GM23338 (cell line): ENCODE data around the gene NDUFA7. TPM values are rescaled to one million over a fixed set of nuclear protein-coding genes. Genes with fewer than 3 reads are reported as not detected.
"Not testable (repeated sequence)": the region's sequence is repeated elsewhere in the genome, so short reads cannot be mapped to it uniquely, and the experiment has no call there.

Source experiments
- ATAC-seq: fragments of 200-7000 bp; cut with Tn5 transposase; 3 replicates; pipeline ENCODE4 v1.9.1; 2020
- DNase-seq: peaks from one replicate; pipeline ENCODE4 v3.0.0-alpha.2; 2015; ENCODE audit warnings: low spot score
- H2AFZ ChIP-seq: fragments of 200-600 bp; sonication (generic); 2 replicates; pipeline ENCODE4 v1.8.0; 2016; ENCODE audit warnings: antibody characterized with exemption, mild to moderate bottlenecking, moderate library complexity
- H3F3A ChIP-seq: fragments of 200-600 bp; sonication (generic); replicated peaks from 2 replicates; pipeline ENCODE4 v1.8.0; 2017; ENCODE audit warnings: antibody characterized with exemption, mixed run types, low read depth
- H3K27ac ChIP-seq: fragments of 200-600 bp; sonication (generic); 2 replicates; pipeline ENCODE4 v1.6.1; 2016; ENCODE audit warnings: low read depth
- H3K27me3 ChIP-seq: fragments of 200-600 bp; sonication (generic); 2 replicates; pipeline ENCODE4 v1.8.0; 2016; ENCODE audit warnings: mild to moderate bottlenecking, mixed run types, moderate library complexity; ENCODE audit not compliant: insufficient read depth
- H3K36me3 ChIP-seq: fragments of 200-600 bp; sonication (generic); 2 replicates; pipeline ENCODE4 v1.8.0; 2016; ENCODE audit warnings: mild to moderate bottlenecking; ENCODE audit not compliant: insufficient read depth
- H3K4me1 ChIP-seq: fragments of 200-600 bp; sonication (generic); 2 replicates; pipeline ENCODE4 v1.8.0; 2016; ENCODE audit warnings: mild to moderate bottlenecking, moderate library complexity; ENCODE audit not compliant: insufficient read depth
- H3K4me2 ChIP-seq: fragments of 200-600 bp; sonication (generic); 2 replicates; pipeline ENCODE4 v1.7.1; 2017; ENCODE audit warnings: mixed run types
- H3K4me3 ChIP-seq: fragments of 200-600 bp; sonication (generic); 2 replicates; pipeline ENCODE4 v1.6.1; 2016; ENCODE audit warnings: mixed run types
- H3K79me2 ChIP-seq: fragments of 200-600 bp; sonication (generic); replicated peaks from 2 replicates; pipeline ENCODE4 v1.8.0; 2017; ENCODE audit warnings: mild to moderate bottlenecking; ENCODE audit not compliant: insufficient read depth
- H3K9me2 ChIP-seq: fragments of 200-600 bp; sonication (generic); 2 replicates; pipeline ENCODE4 v1.8.0; 2017; ENCODE audit not compliant: insufficient read depth
- H4K20me1 ChIP-seq: fragments of 200-600 bp; sonication (generic); replicated peaks from 2 replicates; pipeline ENCODE4 v1.8.0; 2017; ENCODE audit warnings: mild to moderate bottlenecking; ENCODE audit not compliant: insufficient read depth
- H3K27ac Mint-ChIP-seq: 2 replicates; pipeline ENCODE4 v1.8.0; 2020; ENCODE audit warnings: inconsistent platforms, mild to moderate bottlenecking, moderate library complexity, mixed read lengths
- H3K27me3 Mint-ChIP-seq: 3 replicates; pipeline ENCODE4 v1.8.0; 2022; ENCODE audit warnings: low read depth, mild to moderate bottlenecking, moderate library complexity, mixed read lengths, inconsistent platforms; ENCODE audit not compliant: insufficient read depth, poor library complexity
- H3K36me3 Mint-ChIP-seq: 3 replicates; pipeline ENCODE4 v1.8.0; 2021; ENCODE audit warnings: low read depth, mild to moderate bottlenecking, inconsistent platforms, moderate library complexity, mixed read lengths
- H3K4me1 Mint-ChIP-seq: 3 replicates; pipeline ENCODE4 v1.8.0; 2020; ENCODE audit warnings: mild to moderate bottlenecking, inconsistent platforms, mixed read lengths
- H3K4me3 Mint-ChIP-seq: 3 replicates; pipeline ENCODE4 v1.8.0; 2021; ENCODE audit warnings: moderate library complexity, mild to moderate bottlenecking, inconsistent platforms, mixed read lengths
- H3K9me3 Mint-ChIP-seq: 3 replicates; pipeline ENCODE4 v1.8.0; 2020; ENCODE audit warnings: moderate library complexity, mild to moderate bottlenecking, inconsistent platforms, mixed read lengths
- CREB1 ChIP-seq: fragments of 250-450 bp; sonication (Bioruptor Pico); IDR thresholded peaks from 2 replicates; pipeline ENCODE4 v1.5.0; 2020; ENCODE audit warnings: low read depth, mild to moderate bottlenecking, moderate library complexity
- EZH2phosphoT487 ChIP-seq: fragments of 200-600 bp; sonication (generic); IDR thresholded peaks from one replicate; pipeline ENCODE4 v1.8.1; 2018; ENCODE audit warnings: antibody characterized with exemption; ENCODE audit not compliant: unreplicated experiment
- NANOG ChIP-seq: IDR thresholded peaks from 2 replicates; pipeline ENCODE4 v1.6.1; 2016; ENCODE audit warnings: antibody characterized with exemption, borderline replicate concordance
- STAT1 ChIP-seq: IDR thresholded peaks from one replicate; pipeline ENCODE4 v1.6.1; 2016; ENCODE audit warnings: antibody characterized with exemption; ENCODE audit not compliant: unreplicated experiment
- polyA plus RNA-seq: library from polyadenylated mRNA; unstranded; fragments of >200 nt; fragmentation: Nextera tagmentation; extraction: Ambion mirVana; gene quantifications from 2 replicates; pipeline ENCODE4 v1.2.1, GENCODE V29; 2016
- total RNA-seq: library from RNA; depleted of rRNA; stranded (reverse); fragments of >200 nt; shearing (Covaris generic); gene quantifications from 2 replicates; pipeline ENCODE4 v1.2.3, GENCODE V29; 2014
- TF ChIP-seq, protein P1 (sequence below): fragments of 250-450 bp; sonication (Bioruptor Pico); IDR thresholded peaks from 2 replicates; pipeline ENCODE4 v1.5.0; 2020; ENCODE audit warnings: mild to moderate bottlenecking, moderate library complexity
- TF ChIP-seq, protein P2 (sequence below), 2 experiments: fragments of 200-600 bp in 1 of 2; sonication (generic) in 1 of 2; conservative IDR thresholded peaks; 2 replicates each; pipeline versions ENCODE4 v1.5.1 to v1.6.1; 2016 to 2017; ENCODE audit warnings: antibody characterized with exemption in 2 of 2, low read depth in 2 of 2, mild to moderate bottlenecking in 2 of 2, moderate library complexity in 1 of 2

NDUFA7 gene
- total and polyA plus RNA-seq, 2 experiments from 2014 or later: 35.1 to 344 TPM

- peak overlapping the region; percentile 39; the same call in 1 of the 2 replicates for H3K4me3 ChIP-seq
Observed at GRCh38 chr19:8352845-8353244, 31.7 kb upstream of the NDUFA7 start.

GRCh38 chr19:8352134-8352827 lies 31.1 kb upstream of the NDUFA7 start:
- Mint-ChIP-seq H3K9me3 (no peaks in the 10 kb centered on the region; the same call in 2 of the 3 replicates), H3K36me3 (no peaks in the 10 kb centered on the region), H3K27ac (peak overlapping the region; percentile 40; the same call in 1 of the 2 replicates), H3K4me1 (peaks cover 19% of the 10 kb centered on the region), H3K4me3 (peak overlapping the region; percentile 57), H3K27me3 (peaks cover 8% of the 10 kb centered on the region)
- no peaks in the 10 kb centered on the region for H3K9me2 ChIP-seq
- H3F3A ChIP-seq: peaks cover 6% of the 10 kb centered on the region; the same call in 1 of the 2 replicates
- no peaks in the 10 kb centered on the region for H3K27me3 ChIP-seq
- H3K4me2 ChIP-seq: peak overlapping the region; percentile 72
- H3K4me3 ChIP-seq: peak overlapping the region; percentile 39
- DNase-seq (peak; percentile 52), ATAC-seq (peak; percentile 43)
- peak overlapping the region; percentile 10; the same call in 1 of the 2 replicates for H3K27ac ChIP-seq
- peaks cover 5% of the 10 kb centered on the region; the same call in 1 of the 2 replicates for H3K4me1 ChIP-seq
- peak overlapping the region; percentile 95 for H2AFZ ChIP-seq
- H4K20me1 ChIP-seq: no peaks in the 10 kb centered on the region
- TF ChIP-seq CREB1 (CRISPR knock-in tag): no peak
- TF ChIP-seq, protein P1, sequence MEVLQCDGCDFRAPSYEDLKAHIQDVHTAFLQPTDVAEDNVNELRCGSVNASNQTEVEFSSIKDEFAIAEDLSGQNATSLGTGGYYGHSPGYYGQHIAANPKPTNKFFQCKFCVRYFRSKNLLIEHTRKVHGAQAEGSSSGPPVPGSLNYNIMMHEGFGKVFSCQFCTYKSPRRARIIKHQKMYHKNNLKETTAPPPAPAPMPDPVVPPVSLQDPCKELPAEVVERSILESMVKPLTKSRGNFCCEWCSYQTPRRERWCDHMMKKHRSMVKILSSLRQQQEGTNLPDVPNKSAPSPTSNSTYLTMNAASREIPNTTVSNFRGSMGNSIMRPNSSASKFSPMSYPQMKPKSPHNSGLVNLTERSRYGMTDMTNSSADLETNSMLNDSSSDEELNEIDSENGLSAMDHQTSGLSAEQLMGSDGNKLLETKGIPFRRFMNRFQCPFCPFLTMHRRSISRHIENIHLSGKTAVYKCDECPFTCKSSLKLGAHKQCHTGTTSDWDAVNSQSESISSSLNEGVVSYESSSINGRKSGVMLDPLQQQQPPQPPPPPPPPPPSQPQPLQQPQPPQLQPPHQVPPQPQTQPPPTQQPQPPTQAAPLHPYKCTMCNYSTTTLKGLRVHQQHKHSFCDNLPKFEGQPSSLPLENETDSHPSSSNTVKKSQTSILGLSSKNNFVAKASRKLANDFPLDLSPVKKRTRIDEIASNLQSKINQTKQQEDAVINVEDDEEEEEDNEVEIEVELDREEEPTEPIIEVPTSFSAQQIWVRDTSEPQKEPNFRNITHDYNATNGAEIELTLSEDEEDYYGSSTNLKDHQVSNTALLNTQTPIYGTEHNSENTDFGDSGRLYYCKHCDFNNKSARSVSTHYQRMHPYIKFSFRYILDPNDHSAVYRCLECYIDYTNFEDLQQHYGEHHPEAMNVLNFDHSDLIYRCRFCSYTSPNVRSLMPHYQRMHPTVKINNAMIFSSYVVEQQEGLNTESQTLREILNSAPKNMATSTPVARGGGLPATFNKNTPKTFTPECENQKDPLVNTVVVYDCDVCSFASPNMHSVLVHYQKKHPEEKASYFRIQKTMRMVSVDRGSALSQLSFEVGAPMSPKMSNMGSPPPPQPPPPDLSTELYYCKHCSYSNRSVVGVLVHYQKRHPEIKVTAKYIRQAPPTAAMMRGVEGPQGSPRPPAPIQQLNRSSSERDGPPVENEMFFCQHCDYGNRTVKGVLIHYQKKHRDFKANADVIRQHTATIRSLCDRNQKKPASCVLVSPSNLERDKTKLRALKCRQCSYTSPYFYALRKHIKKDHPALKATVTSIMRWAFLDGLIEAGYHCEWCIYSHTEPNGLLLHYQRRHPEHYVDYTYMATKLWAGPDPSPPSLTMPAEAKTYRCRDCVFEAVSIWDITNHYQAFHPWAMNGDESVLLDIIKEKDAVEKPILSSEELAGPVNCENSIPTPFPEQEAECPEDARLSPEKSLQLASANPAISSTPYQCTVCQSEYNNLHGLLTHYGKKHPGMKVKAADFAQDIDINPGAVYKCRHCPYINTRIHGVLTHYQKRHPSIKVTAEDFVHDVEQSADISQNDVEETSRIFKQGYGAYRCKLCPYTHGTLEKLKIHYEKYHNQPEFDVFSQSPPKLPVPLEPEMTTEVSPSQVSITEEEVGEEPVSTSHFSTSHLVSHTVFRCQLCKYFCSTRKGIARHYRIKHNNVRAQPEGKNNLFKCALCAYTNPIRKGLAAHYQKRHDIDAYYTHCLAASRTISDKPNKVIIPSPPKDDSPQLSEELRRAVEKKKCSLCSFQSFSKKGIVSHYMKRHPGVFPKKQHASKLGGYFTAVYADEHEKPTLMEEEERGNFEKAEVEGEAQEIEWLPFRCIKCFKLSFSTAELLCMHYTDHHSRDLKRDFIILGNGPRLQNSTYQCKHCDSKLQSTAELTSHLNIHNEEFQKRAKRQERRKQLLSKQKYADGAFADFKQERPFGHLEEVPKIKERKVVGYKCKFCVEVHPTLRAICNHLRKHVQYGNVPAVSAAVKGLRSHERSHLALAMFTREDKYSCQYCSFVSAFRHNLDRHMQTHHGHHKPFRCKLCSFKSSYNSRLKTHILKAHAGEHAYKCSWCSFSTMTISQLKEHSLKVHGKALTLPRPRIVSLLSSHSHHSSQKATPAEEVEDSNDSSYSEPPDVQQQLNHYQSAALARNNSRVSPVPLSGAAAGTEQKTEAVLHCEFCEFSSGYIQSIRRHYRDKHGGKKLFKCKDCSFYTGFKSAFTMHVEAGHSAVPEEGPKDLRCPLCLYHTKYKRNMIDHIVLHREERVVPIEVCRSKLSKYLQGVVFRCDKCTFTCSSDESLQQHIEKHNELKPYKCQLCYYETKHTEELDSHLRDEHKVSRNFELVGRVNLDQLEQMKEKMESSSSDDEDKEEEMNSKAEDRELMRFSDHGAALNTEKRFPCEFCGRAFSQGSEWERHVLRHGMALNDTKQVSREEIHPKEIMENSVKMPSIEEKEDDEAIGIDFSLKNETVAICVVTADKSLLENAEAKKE (CRISPR knock-in tag): no peak
- no peak for TF ChIP-seq EZH2phosphoT487
- TF ChIP-seq STAT1: no peak
- no peak for TF ChIP-seq NANOG
- TF ChIP-seq, protein P2, sequence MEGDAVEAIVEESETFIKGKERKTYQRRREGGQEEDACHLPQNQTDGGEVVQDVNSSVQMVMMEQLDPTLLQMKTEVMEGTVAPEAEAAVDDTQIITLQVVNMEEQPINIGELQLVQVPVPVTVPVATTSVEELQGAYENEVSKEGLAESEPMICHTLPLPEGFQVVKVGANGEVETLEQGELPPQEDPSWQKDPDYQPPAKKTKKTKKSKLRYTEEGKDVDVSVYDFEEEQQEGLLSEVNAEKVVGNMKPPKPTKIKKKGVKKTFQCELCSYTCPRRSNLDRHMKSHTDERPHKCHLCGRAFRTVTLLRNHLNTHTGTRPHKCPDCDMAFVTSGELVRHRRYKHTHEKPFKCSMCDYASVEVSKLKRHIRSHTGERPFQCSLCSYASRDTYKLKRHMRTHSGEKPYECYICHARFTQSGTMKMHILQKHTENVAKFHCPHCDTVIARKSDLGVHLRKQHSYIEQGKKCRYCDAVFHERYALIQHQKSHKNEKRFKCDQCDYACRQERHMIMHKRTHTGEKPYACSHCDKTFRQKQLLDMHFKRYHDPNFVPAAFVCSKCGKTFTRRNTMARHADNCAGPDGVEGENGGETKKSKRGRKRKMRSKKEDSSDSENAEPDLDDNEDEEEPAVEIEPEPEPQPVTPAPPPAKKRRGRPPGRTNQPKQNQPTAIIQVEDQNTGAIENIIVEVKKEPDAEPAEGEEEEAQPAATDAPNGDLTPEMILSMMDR (conservative IDR thresholded peaks at IDR 0.05; ENCODE audit: low read depth in 2 of 2): no peak
- H3K79me2 ChIP-seq: no peaks in the 10 kb centered on the region
- no peaks in the 10 kb centered on the region for H3K36me3 ChIP-seq

More at GRCh38 chr19:8352845-8353244, 31.7 kb upstream of the NDUFA7 start:
- H4K20me1 ChIP-seq, H3K27ac ChIP-seq, H3F3A ChIP-seq, H3K9me2 ChIP-seq, H3K79me2 ChIP-seq, H3K27me3 Mint-ChIP-seq, H3K27me3 ChIP-seq, H3K4me1 ChIP-seq, DNase-seq, H3K36me3 Mint-ChIP-seq, H3K4me3 Mint-ChIP-seq, H3K27ac Mint-ChIP-seq, H3K9me3 Mint-ChIP-seq, H3K36me3 ChIP-seq: not testable (repeated sequence)
- H3K4me1 Mint-ChIP-seq: peaks cover 16% of the 10 kb centered on the region
- H2AFZ ChIP-seq: peak overlapping the region; percentile 95; the same call in 1 of the 2 replicates
- H3K4me2 ChIP-seq: peak overlapping the region; percentile 72
- peak; percentile 32 for ATAC-seq

GRCh38 chr19:8349629-8350372 lies 28.6 kb upstream of the NDUFA7 start:
- H3K4me1 ChIP-seq, H3K4me3 Mint-ChIP-seq, DNase-seq, H3F3A ChIP-seq, H3K79me2 ChIP-seq, H3K9me2 ChIP-seq, H3K4me3 ChIP-seq, H3K36me3 ChIP-seq, H3K36me3 Mint-ChIP-seq, ATAC-seq, H3K27me3 ChIP-seq, H3K27ac Mint-ChIP-seq, H2AFZ ChIP-seq, H3K27ac ChIP-seq, H3K4me2 ChIP-seq, H4K20me1 ChIP-seq, H3K9me3 Mint-ChIP-seq: not testable (repeated sequence)
- Mint-ChIP-seq H3K4me1 (peaks cover 19% of the 10 kb centered on the region), H3K27me3 (peaks cover 13% of the 10 kb centered on the region)
